WTC11 (cell line): Measurements from ENCODE around the gene FNDC3A. TPM values are rescaled to one million over a fixed set of nuclear protein-coding genes. Genes with fewer than 3 reads are reported as not detected.
A peak's percentile ranks its signal among the peaks of the same experiment; 100 is the strongest.
"Not testable (repeated sequence)": the region's sequence is repeated elsewhere in the genome, so short reads cannot be mapped to it uniquely, and the experiment has no call there.

Experiments
- ATAC-seq: fragments of 200-7000 bp; cut with Tn5 transposase; 2 replicates; pipeline ENCODE4 v1.10.0; 2021; ENCODE audit warnings: mild to moderate bottlenecking, moderate library complexity
- CTCF ChIA-PET: fragments of 300-600 bp; sonication (Branson Sonifier 250); formaldehyde crosslinking; loops from one replicate; lab custom pipeline; 2021; ENCODE audit warnings: antibody characterized with exemption; lab: Charles Lee
- POLR2A ChIA-PET: fragments of 350-600 bp; sonication (Branson Sonifier 250); formaldehyde crosslinking; loops from one replicate; lab custom pipeline; 2021; ENCODE audit warnings: antibody characterized with exemption; lab: Charles Lee
- DNase-seq: peaks from one replicate; pipeline ENCODE4 v3.0.0; 2021; ENCODE audit warnings: low spot score
- H3K27ac Mint-ChIP-seq: 2 replicates; pipeline ENCODE4 v1.8.0; 2021; ENCODE audit warnings: mixed read lengths
- H3K27me3 Mint-ChIP-seq: 2 replicates; pipeline ENCODE4 v1.8.0; 2021; ENCODE audit warnings: low read depth, mild to moderate bottlenecking, moderate library complexity, mixed read lengths
- H3K36me3 Mint-ChIP-seq: 2 replicates; pipeline ENCODE4 v1.8.0; 2021; ENCODE audit warnings: mixed read lengths
- H3K4me1 Mint-ChIP-seq: 2 replicates; pipeline ENCODE4 v1.8.0; 2022; ENCODE audit warnings: mixed read lengths
- H3K4me3 Mint-ChIP-seq: 2 replicates; pipeline ENCODE4 v1.8.0; 2021; ENCODE audit warnings: mild to moderate bottlenecking, moderate library complexity, mixed read lengths
- H3K9me3 Mint-ChIP-seq: 2 replicates; pipeline ENCODE4 v1.8.0; 2021; ENCODE audit warnings: mixed read lengths
- ATF2 ChIP-seq: sonication (generic); formaldehyde crosslinking; IDR thresholded peaks from 2 replicates; pipeline ENCODE4 v1.8.1; 2022; ENCODE audit warnings: low read depth, missing genetic modification reagents, borderline replicate concordance
- CBFB ChIP-seq: sonication (generic); formaldehyde crosslinking; IDR thresholded peaks from 2 replicates; pipeline ENCODE4 v1.8.1; 2022; ENCODE audit warnings: mild to moderate bottlenecking, low read depth, missing genetic modification reagents
- CREB1 ChIP-seq: sonication (generic); formaldehyde crosslinking; IDR thresholded peaks from 2 replicates; pipeline ENCODE4 v1.8.0; 2023; ENCODE audit warnings: mild to moderate bottlenecking, missing genetic modification reagents
- EMX1 ChIP-seq: fragments of 250-450 bp; sonication (Bioruptor Pico); IDR thresholded peaks from 2 replicates; pipeline ENCODE4 v1.8.0; 2021; ENCODE audit warnings: mild to moderate bottlenecking
- FOXP1 ChIP-seq: sonication (generic); formaldehyde crosslinking; IDR thresholded peaks from 2 replicates; pipeline ENCODE4 v1.8.0; 2022; ENCODE audit warnings: missing genetic modification reagents, mild to moderate bottlenecking, moderate library complexity, borderline replicate concordance
- GABPB1 ChIP-seq: sonication (generic); formaldehyde crosslinking; IDR thresholded peaks from 2 replicates; pipeline ENCODE4 v1.8.1; 2023; ENCODE audit warnings: mild to moderate bottlenecking, missing genetic modification reagents
- HMGXB4 ChIP-seq: sonication (generic); formaldehyde crosslinking; IDR thresholded peaks from 2 replicates; pipeline ENCODE4 v1.8.1; 2023; ENCODE audit warnings: mild to moderate bottlenecking, moderate library complexity, missing genetic modification reagents
- IRF1 ChIP-seq: sonication (generic); formaldehyde crosslinking; IDR thresholded peaks from 2 replicates; pipeline ENCODE4 v1.8.0; 2023; ENCODE audit warnings: missing genetic modification reagents
- KAT7 ChIP-seq: sonication (generic); formaldehyde crosslinking; IDR thresholded peaks from 2 replicates; pipeline ENCODE4 v1.8.1; 2023; ENCODE audit warnings: missing genetic modification reagents, mild to moderate bottlenecking, borderline replicate concordance
- NR1H2 ChIP-seq: sonication (generic); formaldehyde crosslinking; IDR thresholded peaks from 2 replicates; pipeline ENCODE4 v1.9.0; 2021; ENCODE audit warnings: mild to moderate bottlenecking, moderate library complexity, missing genetic modification reagents
- NR3C1 ChIP-seq: sonication (generic); formaldehyde crosslinking; conservative IDR thresholded peaks from 2 replicates; pipeline ENCODE4 v1.8.1; 2023; ENCODE audit warnings: low read depth, mild to moderate bottlenecking, missing genetic modification reagents
- PREB ChIP-seq: sonication (generic); formaldehyde crosslinking; IDR thresholded peaks from 2 replicates; pipeline ENCODE4 v1.8.1; 2022; ENCODE audit warnings: mild to moderate bottlenecking, missing genetic modification reagents, moderate library complexity, borderline replicate concordance
- ZBTB21 ChIP-seq: sonication (generic); formaldehyde crosslinking; IDR thresholded peaks from 2 replicates; pipeline ENCODE4 v1.8.1; 2023; ENCODE audit warnings: mild to moderate bottlenecking, missing genetic modification reagents, borderline replicate concordance
- ZNF121 ChIP-seq: sonication (generic); formaldehyde crosslinking; IDR thresholded peaks from 2 replicates; pipeline ENCODE4 v1.8.0; 2023; ENCODE audit warnings: missing genetic modification reagents
- ZNF219 ChIP-seq: sonication (generic); formaldehyde crosslinking; IDR thresholded peaks from 2 replicates; pipeline ENCODE4 v1.8.0; 2023; ENCODE audit warnings: missing genetic modification reagents, mild to moderate bottlenecking, borderline replicate concordance
- total RNA-seq: library from RNA; stranded (reverse); gene quantifications from 3 replicates; pipeline ENCODE4 v1.2.3, GENCODE V29; 2021
- TF ChIP-seq, protein P1 (sequence below): fragments of 250-450 bp; sonication (Bioruptor Pico); IDR thresholded peaks from 2 replicates; pipeline ENCODE4 v1.9.0; 2021; ENCODE audit warnings: mild to moderate bottlenecking
- TF ChIP-seq, protein P2 (sequence below): sonication (generic); formaldehyde crosslinking; IDR thresholded peaks from 2 replicates; pipeline ENCODE4 v1.8.0; 2022; ENCODE audit warnings: missing genetic modification reagents
- TF ChIP-seq, protein P3 (sequence below): sonication (generic); formaldehyde crosslinking; IDR thresholded peaks from 2 replicates; pipeline ENCODE4 v1.8.0; 2022; ENCODE audit warnings: mild to moderate bottlenecking, missing genetic modification reagents

FNDC3A gene
- total RNA-seq, 1 experiment from 2014 or later, result 24.8 TPM

DNA sequence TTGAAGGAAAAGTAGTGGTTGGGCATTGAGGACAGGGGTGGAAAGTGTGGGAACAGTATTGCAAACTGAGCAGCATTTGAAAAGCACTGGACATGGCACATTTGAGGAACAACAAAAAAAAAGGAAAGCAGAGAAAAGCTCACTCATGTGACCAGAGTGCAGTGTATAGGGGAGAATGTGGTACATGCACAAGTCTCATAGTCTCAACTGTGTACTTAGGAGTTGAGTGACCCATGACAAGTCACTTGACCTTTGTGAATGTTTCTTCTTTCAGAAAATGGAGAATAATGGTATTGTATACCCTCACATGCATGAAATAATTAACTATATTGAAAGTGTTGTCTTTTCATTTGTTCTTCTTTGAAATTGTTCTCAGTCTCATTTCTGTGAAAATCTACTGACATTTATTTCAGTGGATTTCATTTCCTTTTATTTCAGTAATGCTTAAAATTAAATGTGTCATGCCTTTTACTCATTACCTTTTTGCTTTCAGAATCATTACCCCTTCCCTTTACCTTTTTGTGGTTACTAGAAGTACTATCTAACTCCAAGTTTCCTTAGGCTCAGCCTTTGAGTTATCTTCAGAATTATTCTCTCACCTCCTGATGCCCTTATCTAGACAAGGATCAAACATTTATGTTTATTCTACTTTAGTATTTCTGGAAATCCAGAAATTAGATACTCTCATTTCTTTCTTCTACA, 165.3 kb downstream of the FNDC3A start (continued):
- no peak for TF ChIP-seq ATF2
- TF ChIP-seq, protein P1, sequence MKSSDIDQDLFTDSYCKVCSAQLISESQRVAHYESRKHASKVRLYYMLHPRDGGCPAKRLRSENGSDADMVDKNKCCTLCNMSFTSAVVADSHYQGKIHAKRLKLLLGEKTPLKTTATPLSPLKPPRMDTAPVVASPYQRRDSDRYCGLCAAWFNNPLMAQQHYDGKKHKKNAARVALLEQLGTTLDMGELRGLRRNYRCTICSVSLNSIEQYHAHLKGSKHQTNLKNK (CRISPR knock-in tag), result no peak
- TF ChIP-seq, all 79 proteins: peak for 0

GRCh38 chr13:49146950-49147355, 171.2 kb downstream of the FNDC3A start:
- Mint-ChIP-seq H3K4me3 (no peak overlapping the region), H3K27ac (no peak overlapping the region), H3K36me3 (peaks cover 58% of the 10 kb centered on the region), H3K27me3 (no peaks in the 10 kb centered on the region), H3K4me1 (no peaks in the 10 kb centered on the region), H3K9me3 (peaks cover 37% of the 10 kb centered on the region)
- TF ChIP-seq, protein P2, sequence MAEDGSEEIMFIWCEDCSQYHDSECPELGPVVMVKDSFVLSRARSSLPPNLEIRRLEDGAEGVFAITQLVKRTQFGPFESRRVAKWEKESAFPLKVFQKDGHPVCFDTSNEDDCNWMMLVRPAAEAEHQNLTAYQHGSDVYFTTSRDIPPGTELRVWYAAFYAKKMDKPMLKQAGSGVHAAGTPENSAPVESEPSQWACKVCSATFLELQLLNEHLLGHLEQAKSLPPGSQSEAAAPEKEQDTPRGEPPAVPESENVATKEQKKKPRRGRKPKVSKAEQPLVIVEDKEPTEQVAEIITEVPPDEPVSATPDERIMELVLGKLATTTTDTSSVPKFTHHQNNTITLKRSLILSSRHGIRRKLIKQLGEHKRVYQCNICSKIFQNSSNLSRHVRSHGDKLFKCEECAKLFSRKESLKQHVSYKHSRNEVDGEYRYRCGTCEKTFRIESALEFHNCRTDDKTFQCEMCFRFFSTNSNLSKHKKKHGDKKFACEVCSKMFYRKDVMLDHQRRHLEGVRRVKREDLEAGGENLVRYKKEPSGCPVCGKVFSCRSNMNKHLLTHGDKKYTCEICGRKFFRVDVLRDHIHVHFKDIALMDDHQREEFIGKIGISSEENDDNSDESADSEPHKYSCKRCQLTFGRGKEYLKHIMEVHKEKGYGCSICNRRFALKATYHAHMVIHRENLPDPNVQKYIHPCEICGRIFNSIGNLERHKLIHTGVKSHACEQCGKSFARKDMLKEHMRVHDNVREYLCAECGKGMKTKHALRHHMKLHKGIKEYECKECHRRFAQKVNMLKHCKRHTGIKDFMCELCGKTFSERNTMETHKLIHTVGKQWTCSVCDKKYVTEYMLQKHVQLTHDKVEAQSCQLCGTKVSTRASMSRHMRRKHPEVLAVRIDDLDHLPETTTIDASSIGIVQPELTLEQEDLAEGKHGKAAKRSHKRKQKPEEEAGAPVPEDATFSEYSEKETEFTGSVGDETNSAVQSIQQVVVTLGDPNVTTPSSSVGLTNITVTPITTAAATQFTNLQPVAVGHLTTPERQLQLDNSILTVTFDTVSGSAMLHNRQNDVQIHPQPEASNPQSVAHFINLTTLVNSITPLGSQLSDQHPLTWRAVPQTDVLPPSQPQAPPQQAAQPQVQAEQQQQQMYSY, result no peak
- TF ChIP-seq KAT7 (CRISPR knock-in tag) (no peak), EMX1 (CRISPR knock-in tag) (no peak), HMGXB4 (no peak), ZNF121 (CRISPR knock-in tag) (no peak), ZNF219 (CRISPR knock-in tag) (no peak), NR3C1 (CRISPR knock-in tag) (no peak), ZBTB21 (no peak), CREB1 (no peak)
- TF ChIP-seq, protein P3, sequence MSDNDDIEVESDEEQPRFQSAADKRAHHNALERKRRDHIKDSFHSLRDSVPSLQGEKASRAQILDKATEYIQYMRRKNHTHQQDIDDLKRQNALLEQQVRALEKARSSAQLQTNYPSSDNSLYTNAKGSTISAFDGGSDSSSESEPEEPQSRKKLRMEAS (CRISPR knock-in tag), result no peak
- ChIA-PET CTCF (no interaction called here), POLR2A (no interaction called here)
- ATAC-seq, result no peak
- no peak for DNase-seq

- DNase-seq (no peak), ATAC-seq (no peak)
- Mint-ChIP-seq H3K27ac (no peak overlapping the region), H3K9me3 (peaks cover 40% of the 10 kb centered on the region), H3K27me3 (no peaks in the 10 kb centered on the region), H3K36me3 (peaks cover 64% of the 10 kb centered on the region), H3K4me3 (no peak overlapping the region), H3K4me1 (no peaks in the 10 kb centered on the region)
- POLR2A ChIA-PET, result no interaction called here
- CTCF ChIA-PET, result no interaction called here
- TF ChIP-seq GABPB1 (CRISPR knock-in tag) (no peak), IRF1 (CRISPR knock-in tag) (no peak), ATF2 (no peak), PREB (no peak), EMX1 (CRISPR knock-in tag) (no peak), FOXP1 (CRISPR knock-in tag) (no peak), CBFB (no peak), NR1H2 (CRISPR knock-in tag) (no peak)
Measured at GRCh38 chr13:49148405-49148804, 172.7 kb downstream of the FNDC3A start.

- POLR2A ChIA-PET, CTCF ChIA-PET, H3K27me3 Mint-ChIP-seq, ATAC-seq: not testable (repeated sequence)
- peak overlapping the region; percentile 72 for H3K4me3 Mint-ChIP-seq
- peaks cover 11% of the 10 kb centered on the region for H3K9me3 Mint-ChIP-seq
- H3K27ac Mint-ChIP-seq, result peak overlapping the region; percentile 63
- peak; percentile 50 for DNase-seq
- H3K4me1 Mint-ChIP-seq, result peaks cover 30% of the 10 kb centered on the region
- peaks cover 26% of the 10 kb centered on the region for H3K36me3 Mint-ChIP-seq
Measured at GRCh38 chr13:49157955-49158584, 182.4 kb downstream of the FNDC3A start.
